ENCODE results near the gene LRRC37B. TPM values are rescaled to one million over a fixed set of nuclear protein-coding genes. Genes with fewer than 3 reads are reported as not detected.
"Not testable (repeated sequence)": the region's sequence is repeated elsewhere in the genome, so short reads cannot be mapped to it uniquely, and the experiment has no call there.

LRRC37B gene
- total RNA-seq, 4 donors from 2014 or later = 10.3 to 26.8 (median 17.0) TPM

GRCh38 chr17:32084942-32085829 lies 78.0 kb downstream of the LRRC37B start:
- 27 to 46% methylated on average over 13 to 21 of the region's 30 CpGs for WGBS, 2 donors
- intact Hi-C loops (cut with DNase I) = not testable (repeated sequence)

DNA sequence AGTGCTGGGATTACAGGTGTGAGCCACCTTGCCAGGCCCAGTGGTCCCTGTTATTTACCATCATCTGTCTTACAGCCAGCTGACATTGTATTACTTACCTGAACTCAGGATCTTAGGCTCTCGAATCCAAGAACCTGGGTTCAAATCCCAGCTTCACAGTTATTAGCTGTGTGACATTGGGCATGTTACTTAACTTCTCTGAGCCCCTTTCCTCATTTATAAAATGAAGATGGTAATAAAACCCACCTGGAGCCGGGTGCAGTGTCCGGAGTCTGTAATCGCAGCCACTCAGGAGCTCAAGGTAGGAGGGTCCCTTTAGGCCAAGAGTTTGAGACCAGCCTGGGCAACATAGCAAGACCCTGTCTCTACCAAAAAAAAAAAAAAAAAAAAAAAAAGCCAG lies 79.7 kb downstream of the LRRC37B start:
- H3K4me3 ChIP-seq (replicated peaks in 1 of 3); H3K9me3 ChIP-seq; H3K27me3 ChIP-seq; intact Hi-C loops (cut with DNase I); H3K27ac ChIP-seq; H3K36me3 ChIP-seq; DNase-seq; H3K4me1 ChIP-seq: not testable (repeated sequence)
- 94 to 100% methylated on average over 3 to 4 of the region's 4 CpGs for WGBS, 2 donors

More at GRCh38 chr17:32084942-32085829, 78.0 kb downstream of the LRRC37B start:
- not testable (repeated sequence) for H3K36me3 ChIP-seq; H3K27me3 ChIP-seq; DNase-seq; H3K4me3 ChIP-seq (replicated peaks in 1 of 3); H3K4me1 ChIP-seq; H3K9me3 ChIP-seq; H3K27ac ChIP-seq

- H3K36me3 ChIP-seq; H3K4me3 ChIP-seq (replicated peaks in 1 of 3); DNase-seq; H3K4me1 ChIP-seq; H3K27ac ChIP-seq; H3K27me3 ChIP-seq; intact Hi-C loops (cut with DNase I); H3K9me3 ChIP-seq: not testable (repeated sequence)
- WGBS, 2 donors = 89 to 100% methylated on average over 1 of the region's 1 CpG
Observed at GRCh38 chr17:32092062-32092461, 84.9 kb downstream of the LRRC37B start.

DNA sequence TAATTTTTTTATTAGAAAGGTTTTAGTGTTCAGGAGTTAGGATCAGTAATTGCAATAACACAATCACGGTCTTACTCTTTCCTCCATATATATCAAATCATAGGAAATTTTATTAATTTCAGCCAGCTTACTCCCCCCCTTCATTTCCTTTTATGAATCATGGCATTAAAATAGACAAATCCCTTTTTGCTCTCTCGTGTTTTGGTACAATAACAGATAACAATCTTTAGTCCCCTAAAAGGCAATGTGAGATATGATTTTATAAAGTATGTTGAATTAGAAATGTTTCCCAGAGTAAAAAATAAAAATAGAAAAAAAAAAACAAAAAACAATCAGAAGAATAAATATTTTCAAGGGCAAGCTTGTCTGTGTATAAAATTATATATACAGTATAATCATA lies 92.5 kb downstream of the LRRC37B start:
- Histone ChIP-seq H3K4me3 (replicated peaks in 1 of 3) (no peak overlapping the region), H3K27ac (no peak overlapping the region), H3K36me3 (no peaks in the 10 kb centered on the region), H3K9me3 (no peaks in the 10 kb centered on the region), H3K27me3 (no peaks in the 10 kb centered on the region), H3K4me1 (no peaks in the 10 kb centered on the region)
- no peak for DNase-seq
- intact Hi-C loops (cut with DNase I) = no loop called here
- TF ChIP-seq POLR2A (IDR thresholded peaks at IDR 0.05) (no peak), CTCF (IDR thresholded peaks at IDR 0.05) (no peak)
- 72 to 74% methylated on average over 2 of the region's 2 CpGs for WGBS, 2 donors

DNA sequence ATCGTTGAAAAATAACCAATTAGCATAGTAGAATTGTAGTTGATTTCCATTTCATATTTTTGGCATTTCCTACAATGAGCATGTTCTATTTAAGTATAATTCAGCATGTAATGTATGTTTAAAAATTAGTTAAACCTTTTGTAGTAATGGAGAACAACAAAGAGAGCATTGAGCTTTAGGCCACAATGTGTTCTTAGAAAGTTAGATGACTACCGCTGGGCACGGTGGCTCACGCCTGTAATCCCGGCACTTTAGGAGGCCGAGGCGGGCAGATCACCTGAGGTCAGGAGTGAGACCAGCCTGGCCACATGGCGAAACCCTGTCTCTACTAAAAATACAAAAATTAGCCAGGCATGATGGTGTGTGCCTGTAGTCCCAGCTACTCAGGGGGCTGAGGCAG lies 93.1 kb downstream of the LRRC37B start:
- not testable (repeated sequence) for DNase-seq

GRCh38 chr17:32100971-32101631 lies 93.9 kb downstream of the LRRC37B start:
- DNase-seq = no peak
- Histone ChIP-seq H3K36me3 (no peaks in the 10 kb centered on the region), H3K4me1 (no peaks in the 10 kb centered on the region), H3K9me3 (no peaks in the 10 kb centered on the region), H3K27me3 (no peaks in the 10 kb centered on the region), H3K27ac (no peak overlapping the region), H3K4me3 (replicated peaks in 1 of 3) (no peak overlapping the region)
- 85 to 88% methylated on average over 8 of the region's 8 CpGs for WGBS, 2 donors
- TF ChIP-seq CTCF (IDR thresholded peaks at IDR 0.05) = no peak
- no peak for TF ChIP-seq POLR2A (IDR thresholded peaks at IDR 0.05)
- intact Hi-C loops (cut with DNase I) = no loop called here

More for the DNA sequence above, 93.1 kb downstream of the LRRC37B start:
- intact Hi-C loops (cut with DNase I); H3K4me1 ChIP-seq; H3K4me3 ChIP-seq (replicated peaks in 1 of 3); H3K36me3 ChIP-seq; H3K27ac ChIP-seq; H3K27me3 ChIP-seq; H3K9me3 ChIP-seq: not testable (repeated sequence)
- 78 to 80% methylated on average over 8 of the region's 8 CpGs for WGBS, 2 donors

GRCh38 chr17:32102172-32102571 lies 95.0 kb downstream of the LRRC37B start:
- intact Hi-C loops (cut with DNase I) = no loop called here
- Histone ChIP-seq H3K4me1 (no peaks in the 10 kb centered on the region), H3K9me3 (no peaks in the 10 kb centered on the region), H3K4me3 (replicated peaks in 1 of 3) (no peak overlapping the region), H3K36me3 (no peaks in the 10 kb centered on the region), H3K27ac (no peak overlapping the region), H3K27me3 (no peaks in the 10 kb centered on the region)
- DNase-seq = no peak
- WGBS, 2 donors = 83 to 87% methylated on average over 5 of the region's 5 CpGs
- TF ChIP-seq CTCF (IDR thresholded peaks at IDR 0.05) (no peak), POLR2A (IDR thresholded peaks at IDR 0.05) (no peak)
